GM18519 (cell line): Measurements from ENCODE around the gene TMEM38A.

Experiments
- ATAC-seq: cut with Tn5 transposase; IDR thresholded peaks from one replicate; pipeline ENCODE4 v1.9.1; 2021; ENCODE audit warnings: mild to moderate bottlenecking, moderate library complexity; ENCODE audit not compliant: unreplicated experiment, low FRiP score

TMEM38A gene

GRCh38 chr19:16739546-16739945 is 78.6 kb downstream of the TMEM38A start:
- no peak for ATAC-seq
